HS-27A (cell line): ENCODE measurements around the gene SS18L1.
A peak's percentile ranks its signal among the peaks of the same experiment; 100 is the strongest.

Source experiments
- DNase-seq: peaks from one replicate; pipeline ENCODE4 v3.0.0-alpha.2; 2012; ENCODE audit warnings: low read depth, missing footprints

The SS18L1 gene

GRCh38 chr20:62174021-62174804 is 30.6 kb downstream of the SS18L1 start:
- DNase-seq: no peak

- no peak for DNase-seq
These were observed 31.5 kb downstream of the SS18L1 start for GRCh38 chr20:62174870-62175624.

DNA sequence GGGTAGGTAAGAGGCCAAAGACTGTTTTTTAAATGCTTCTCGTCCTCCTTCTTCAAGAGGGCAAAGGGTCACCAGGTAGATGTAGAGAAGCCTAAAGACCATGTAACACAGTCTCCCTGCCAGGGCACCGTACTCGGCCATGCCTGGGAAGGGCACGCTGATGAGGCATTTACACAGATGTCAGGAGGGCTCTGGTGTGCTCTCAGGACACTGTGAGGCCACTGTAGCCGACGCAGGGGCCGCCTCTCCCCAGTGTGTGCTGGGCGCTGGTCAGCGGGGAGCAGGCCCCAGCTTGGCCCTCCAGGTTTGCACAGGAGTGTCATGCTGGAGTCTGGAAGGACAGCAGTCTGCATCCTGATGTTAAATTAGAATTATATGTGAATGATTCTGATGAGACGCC is 32.1 kb downstream of the SS18L1 start:
- no peak for DNase-seq

GRCh38 chr20:62176866-62177265 is 33.3 kb downstream of the SS18L1 start:
- DNase-seq: no peak

- no peak for DNase-seq
These were observed 33.7 kb downstream of the SS18L1 start for GRCh38 chr20:62177307-62177706.

GRCh38 chr20:62178316-62179161 is 35.0 kb downstream of the SS18L1 start:
- DNase-seq: no peak

DNA sequence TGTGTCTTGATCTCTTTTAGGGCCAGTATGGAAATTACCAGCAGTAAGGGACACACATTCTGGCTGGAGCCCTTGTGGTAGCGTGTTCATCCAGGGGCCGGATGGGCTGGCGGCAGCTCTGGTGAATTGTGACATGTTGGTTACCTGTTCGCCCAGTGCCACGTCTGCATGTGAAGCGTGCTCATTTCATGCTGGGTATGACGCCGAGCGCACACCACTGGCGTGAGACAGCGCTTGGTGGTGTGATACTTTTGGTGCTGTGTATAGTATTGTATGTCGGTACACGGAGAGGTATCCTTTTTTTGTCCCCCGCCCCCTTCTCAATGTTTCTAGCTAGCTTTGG is 35.6 kb downstream of the SS18L1 start:
- DNase-seq: no peak

DNA sequence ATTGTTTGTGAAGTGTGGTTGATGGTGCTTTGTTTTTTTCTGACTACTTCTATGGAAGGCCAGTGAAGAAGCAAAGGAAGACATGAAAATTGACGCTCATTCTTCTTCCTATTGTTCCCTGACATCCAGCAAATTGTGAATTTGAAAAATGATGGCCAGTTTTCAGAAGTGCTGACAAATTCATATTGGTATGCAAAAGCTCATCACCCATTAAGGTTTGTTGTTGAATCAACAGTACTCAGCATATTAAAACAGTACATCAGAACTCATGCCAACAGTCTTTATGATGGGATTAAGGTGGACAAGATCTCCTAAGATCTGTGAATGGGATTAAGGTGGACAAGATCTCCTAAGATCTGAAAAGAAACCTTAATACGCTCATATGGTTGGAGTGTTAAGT is 38.2 kb downstream of the SS18L1 start:
- DNase-seq: no peak

DNA sequence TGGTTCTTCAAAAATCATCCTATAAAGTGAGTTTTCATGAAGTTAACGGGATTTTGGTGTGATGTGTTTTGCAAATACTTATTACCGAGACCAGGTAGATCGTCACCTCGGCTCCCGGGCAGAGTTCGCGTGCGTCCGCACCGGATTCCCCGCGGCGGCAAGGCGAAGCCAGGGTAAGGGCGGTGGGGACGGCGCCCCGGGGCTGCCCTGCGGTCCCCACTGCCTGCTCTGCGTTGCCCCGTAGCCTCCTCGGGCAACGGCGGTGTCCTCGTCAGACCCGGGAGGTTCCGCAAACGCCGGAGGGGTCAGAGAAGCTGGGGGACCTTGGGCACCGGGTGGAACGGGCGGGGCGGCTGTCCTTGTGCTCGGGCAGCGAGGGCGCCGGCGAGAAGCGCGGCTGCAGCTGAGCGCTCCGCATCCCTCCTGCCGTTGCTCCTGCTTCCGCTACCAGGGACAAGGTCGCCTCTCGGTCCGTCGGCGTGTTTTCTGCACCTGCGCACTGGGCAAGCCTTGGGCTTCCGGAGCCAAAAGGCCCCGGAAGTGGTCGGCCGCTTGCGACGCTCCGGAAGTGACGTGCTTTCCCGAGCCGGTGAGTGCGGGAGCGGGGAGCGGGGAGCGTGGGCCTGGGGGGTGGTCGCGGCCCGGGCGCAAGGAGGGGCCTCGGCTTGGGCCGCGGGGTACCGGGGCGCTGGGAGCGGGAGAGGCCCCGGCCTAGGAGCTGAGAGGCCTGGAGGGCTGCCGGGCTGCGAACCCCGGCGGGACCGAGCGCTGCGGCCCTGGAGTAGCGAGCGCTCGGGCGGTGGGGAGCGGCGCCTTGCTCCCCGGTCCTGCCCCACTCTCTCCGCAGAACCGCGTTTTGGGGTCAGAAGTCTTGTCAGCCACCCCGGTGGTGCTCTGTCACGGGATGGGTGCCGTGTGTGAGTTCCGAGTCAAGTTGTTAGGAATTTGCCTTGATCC is 39.2 kb downstream of the SS18L1 start, which contains the start of gene MTG2:
TSS of gene MTG2 (plus strand) at position 560 of the 957 bp plus-strand sequence. CDS start 10,393 bp downstream, outside the sequence.
- peak; percentile 87 for DNase-seq

DNA sequence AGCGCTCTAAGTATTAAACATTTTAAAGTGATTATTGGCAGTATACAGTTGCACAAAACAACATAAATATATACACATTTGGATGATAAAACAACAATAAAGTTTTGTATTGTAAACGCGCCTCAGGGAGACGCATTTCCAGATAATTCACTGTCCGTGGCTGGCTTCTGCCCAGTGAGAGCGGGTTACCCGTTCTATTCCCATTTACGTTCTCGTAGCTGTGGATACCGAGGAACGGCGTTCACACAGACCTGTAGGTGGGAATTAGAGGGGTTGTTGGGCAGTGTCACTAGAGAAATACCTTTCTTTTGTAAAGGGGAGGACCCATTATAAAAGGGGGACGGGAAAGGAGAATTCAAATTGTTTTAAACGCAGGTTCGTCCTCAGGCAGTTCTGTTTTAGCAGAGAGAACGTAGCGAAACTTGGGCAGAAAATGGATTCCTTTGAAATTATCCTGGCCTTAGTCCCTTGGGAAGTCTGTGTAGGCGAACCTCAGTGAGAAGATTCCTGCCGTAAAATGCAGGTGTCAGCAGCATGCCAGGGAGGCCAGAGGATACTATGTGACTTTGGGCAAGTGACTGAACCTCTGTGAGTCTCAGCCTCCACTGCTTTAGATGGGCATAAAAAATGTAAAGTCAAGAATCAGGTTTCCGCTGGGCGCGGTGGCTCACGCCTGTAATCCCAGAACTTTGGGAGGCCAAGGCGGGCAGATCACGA is 40.0 kb downstream of the SS18L1 start:
- DNase-seq: no peak

- no peak for DNase-seq
These were observed 42.5 kb downstream of the SS18L1 start for GRCh38 chr20:62186096-62186426.

DNA sequence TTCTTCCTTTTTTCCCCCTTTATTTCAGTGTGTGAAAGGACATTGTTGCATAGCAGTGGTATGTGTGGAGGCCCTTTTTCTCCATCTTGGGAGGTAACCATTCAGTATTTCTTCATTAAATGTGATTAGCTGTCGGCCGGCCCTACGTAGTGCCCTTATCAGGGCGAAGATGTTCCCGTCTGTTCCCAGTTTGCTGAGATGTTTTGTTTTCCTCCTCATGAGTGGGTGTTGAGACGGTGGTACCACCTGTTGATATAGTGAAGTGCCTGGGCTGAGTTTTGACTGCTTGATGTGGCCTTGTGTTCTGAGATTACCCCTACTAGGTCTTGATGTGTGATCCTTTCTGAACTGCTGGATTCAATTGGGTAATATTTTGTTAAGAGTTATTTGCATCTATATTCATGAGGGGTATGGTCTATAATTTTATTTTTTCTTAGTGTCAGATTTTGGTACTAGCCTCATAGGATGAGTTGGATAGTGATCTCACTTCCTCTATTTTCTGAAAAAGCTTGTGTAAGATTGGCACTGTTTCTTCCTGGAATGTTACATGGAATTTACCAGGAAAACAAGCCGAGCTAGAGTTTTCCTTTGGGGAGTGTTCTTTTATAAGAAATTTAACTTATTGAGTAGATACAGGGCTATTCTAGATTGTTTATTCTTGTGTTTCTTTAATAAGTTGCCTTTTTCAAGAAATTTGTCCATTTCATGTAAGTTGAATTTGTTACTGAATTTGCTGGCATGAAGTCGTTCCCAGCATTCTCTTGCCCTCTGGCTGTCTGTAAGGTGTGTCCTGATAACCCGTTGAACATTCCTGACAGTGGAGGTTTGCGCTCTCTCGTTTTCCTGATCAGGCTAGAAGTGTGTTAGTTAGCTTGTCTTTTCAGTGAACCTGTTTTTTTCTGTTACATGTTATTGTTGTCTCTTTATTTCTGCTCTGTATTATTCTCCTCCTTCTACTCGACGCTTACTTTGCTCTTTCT is 43.6 kb downstream of the SS18L1 start:
- no peak for DNase-seq

GRCh38 chr20:62190639-62191411 is 47.3 kb downstream of the SS18L1 start:
- no peak for DNase-seq

- no peak for DNase-seq
These were observed 48.4 kb downstream of the SS18L1 start for GRCh38 chr20:62191781-62192559.

GRCh38 chr20:62192635-62193034 is 49.1 kb downstream of the SS18L1 start:
- no peak for DNase-seq

DNA sequence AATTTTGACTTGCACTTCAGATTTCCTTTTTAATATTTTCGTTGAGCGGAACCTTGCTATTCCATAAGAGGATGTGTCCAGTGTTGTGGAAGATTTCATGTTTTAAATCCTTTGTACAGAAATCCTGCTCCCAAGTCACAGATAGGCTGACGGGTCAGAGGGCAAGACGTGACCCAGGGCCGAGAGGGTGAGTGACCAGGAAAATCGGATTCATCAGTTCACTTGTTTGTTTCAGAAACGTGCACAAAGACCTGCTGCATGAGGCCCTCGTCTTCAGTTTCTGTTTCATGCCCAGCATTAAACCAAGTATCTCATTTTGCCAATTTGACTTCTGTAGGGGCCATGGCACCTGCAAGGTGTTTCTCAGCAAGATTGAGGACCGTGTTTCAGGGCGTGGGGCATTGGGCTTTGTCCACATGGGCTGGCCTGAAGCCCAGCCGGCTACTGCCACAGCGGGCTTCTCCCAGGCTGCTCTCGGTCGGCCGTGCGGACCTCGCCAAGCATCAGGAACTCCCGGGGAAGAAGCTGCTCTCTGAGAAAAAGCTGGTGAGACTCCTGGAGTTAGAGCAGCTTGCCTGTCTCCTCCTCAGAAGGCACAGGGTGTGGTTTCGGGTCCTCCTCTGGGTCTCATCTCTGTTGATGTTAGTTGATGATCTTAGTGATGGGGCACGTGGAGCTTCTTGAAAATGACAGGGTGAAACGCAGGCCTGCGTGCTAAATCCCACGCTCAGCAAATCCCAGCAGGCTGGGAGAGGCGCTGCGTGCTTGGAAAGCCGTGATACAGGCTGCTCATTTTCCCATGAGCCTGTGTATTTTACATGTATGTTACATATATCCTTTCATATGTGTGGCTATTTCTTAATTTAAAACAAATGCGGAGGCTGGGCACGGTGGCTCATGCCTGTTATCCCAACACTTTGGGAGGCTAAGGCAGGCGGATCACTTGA is 49.8 kb downstream of the SS18L1 start:
- no peak for DNase-seq

DNA sequence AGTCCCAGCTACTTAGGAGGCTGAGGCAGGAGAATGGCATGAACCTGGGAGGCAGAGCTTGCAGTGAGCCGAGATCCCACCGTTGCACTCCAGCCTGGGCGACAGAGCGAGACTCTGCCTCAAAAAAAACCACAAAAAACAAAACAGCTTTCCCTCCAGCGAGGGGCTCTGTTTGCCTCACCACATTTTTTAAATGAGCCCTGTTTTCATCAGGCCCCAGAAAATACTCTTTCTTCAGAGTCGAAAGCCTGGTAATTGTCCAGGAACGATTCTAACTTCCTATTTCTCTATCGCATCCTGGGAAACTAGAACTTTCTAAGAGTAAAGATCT is 51.5 kb downstream of the SS18L1 start:
- no peak for DNase-seq
